GM19438 (cell line): ENCODE results near the gene C17orf50.

ENCODE experiments used
- ATAC-seq: cut with Tn5 transposase; IDR thresholded peaks from one replicate; pipeline ENCODE4 v1.9.1; 2021; ENCODE audit warnings: low read depth; ENCODE audit not compliant: unreplicated experiment

C17orf50 gene

GRCh38 chr17:35780950-35781349 is 20.3 kb downstream of the C17orf50 start:
- ATAC-seq, result no peak

GRCh38 chr17:35784895-35785294 is 24.2 kb downstream of the C17orf50 start:
- no peak for ATAC-seq

- ATAC-seq, result no peak
These were observed 26.3 kb downstream of the C17orf50 start for GRCh38 chr17:35786941-35787432.

GRCh38 chr17:35788477-35789368 is 28.0 kb downstream of the C17orf50 start:
- ATAC-seq, result no peak

GRCh38 chr17:35790841-35791240 is 30.2 kb downstream of the C17orf50 start:
- ATAC-seq, result no peak

GRCh38 chr17:35791681-35792350 is 31.1 kb downstream of the C17orf50 start:
- no peak for ATAC-seq

- ATAC-seq, result no peak
These were observed 32.6 kb downstream of the C17orf50 start for GRCh38 chr17:35793257-35793656.

- ATAC-seq, result no peak
These were observed 34.6 kb downstream of the C17orf50 start, which contains the start of gene MMP28 for GRCh38 chr17:35795007-35795870. Gene MMP28 (minus strand): TSS chr17:35795641. CDS start chr17:35795377, 264 bp downstream.

- no peak for ATAC-seq
These were observed 35.2 kb downstream of the C17orf50 start for GRCh38 chr17:35795871-35796265.

GRCh38 chr17:35796942-35797341 is 36.3 kb downstream of the C17orf50 start:
- no peak for ATAC-seq

- no peak for ATAC-seq
These were observed 36.7 kb downstream of the C17orf50 start for GRCh38 chr17:35797370-35797769.

GRCh38 chr17:35797918-35798317 is 37.2 kb downstream of the C17orf50 start:
- no peak for ATAC-seq

- ATAC-seq, result no peak
These were observed 39.3 kb downstream of the C17orf50 start for GRCh38 chr17:35799942-35800341.

GRCh38 chr17:35801583-35802224 is 41.0 kb downstream of the C17orf50 start:
- no peak for ATAC-seq

GRCh38 chr17:35804658-35805192 is 44.0 kb downstream of the C17orf50 start:
- ATAC-seq, result no peak

GRCh38 chr17:35807371-35808144 is 46.9 kb downstream of the C17orf50 start:
- no peak for ATAC-seq

- no peak for ATAC-seq
These were observed 47.7 kb downstream of the C17orf50 start for GRCh38 chr17:35808240-35808961.
